Measurements from ENCODE around the gene F8A2. TPM values are rescaled to one million over a fixed set of nuclear protein-coding genes. Genes with fewer than 3 reads are reported as not detected.

Gene F8A2
- total and polyA plus RNA-seq, 9 of the 15 experiments (the other 6 are each of a cell fraction or from before 2014, with no cell fraction given), result not detected

GRCh38 chrX:155334486-155335336 is 47.2 kb upstream of the F8A2 start, which contains the start of gene CLIC2 (continued):
- TF ChIP-seq RERE (CRISPR knock-in tag; IDR thresholded peaks at IDR 0.05; ENCODE audit: borderline replicate concordance) (no peak), FOXJ2 (tag; IDR thresholded peaks at IDR 0.05) (peak; percentile 89), BCLAF1 (IDR thresholded peaks at IDR 0.05; ENCODE audit: borderline replicate concordance in 1 of 2, control insufficient read depth in 1 of 2, low read depth in 2 of 2, low read length in 1 of 2) (no peak), BACH1 (tag; IDR thresholded peaks at IDR 0.05) (peak; percentile 87), STAT6 (CRISPR knock-in tag; IDR thresholded peaks at IDR 0.05) (no peak), RBFOX2 (IDR thresholded peaks at IDR 0.05; ENCODE audit: low read depth, low read length) (no peak), FOSL1 (tag; conservative IDR thresholded peaks at IDR 0.05) (peak; percentile 87), SMAD2 (IDR thresholded peaks at IDR 0.05; ENCODE audit: low read depth, low read length) (no peak)
